ENCODE measurements around the gene USP32.
"Not testable (repeated sequence)": the region's sequence is repeated elsewhere in the genome, so short reads cannot be mapped to it uniquely, and the experiment has no call there.

Gene USP32

DNA sequence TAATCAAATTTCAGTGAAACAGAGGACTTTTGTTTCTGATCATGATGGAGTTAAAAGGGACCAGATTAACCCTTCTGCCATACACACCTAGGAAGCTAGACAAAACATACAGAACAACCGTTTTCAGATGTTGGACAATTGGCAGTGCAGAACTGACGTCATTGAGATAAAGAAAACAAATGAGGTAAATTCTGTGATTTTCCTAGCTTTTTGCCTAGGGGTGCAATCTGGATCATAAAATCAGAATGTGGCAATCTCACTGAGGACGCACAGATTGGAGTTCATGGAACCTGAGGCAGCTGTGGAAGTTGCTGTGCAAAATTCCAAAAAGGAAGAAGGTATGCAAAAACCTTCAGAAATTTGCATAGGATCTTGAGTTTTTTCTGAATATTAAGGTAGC lies 15.0 kb upstream of the USP32 start:
- no peak for DNase-seq

DNA sequence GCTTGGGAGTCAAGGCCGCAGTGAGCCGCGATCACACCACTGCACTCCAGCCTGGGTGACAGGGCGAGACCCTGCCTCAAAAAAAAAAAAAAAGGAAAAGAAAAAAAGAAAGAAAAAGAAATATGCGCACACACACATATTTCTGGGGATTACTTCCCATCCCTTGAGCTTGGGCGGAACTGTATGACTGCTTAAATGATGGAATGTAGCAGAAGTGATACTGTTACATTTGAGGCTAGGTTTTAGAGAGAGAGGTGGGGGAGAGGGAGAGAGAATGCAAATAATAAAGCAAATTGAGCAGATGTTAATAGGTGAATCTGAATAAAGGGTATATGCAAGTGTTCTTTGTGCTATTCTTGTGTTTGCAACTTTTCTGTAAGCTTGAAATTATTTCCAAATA lies 12.0 kb upstream of the USP32 start:
- no peak for DNase-seq

DNA sequence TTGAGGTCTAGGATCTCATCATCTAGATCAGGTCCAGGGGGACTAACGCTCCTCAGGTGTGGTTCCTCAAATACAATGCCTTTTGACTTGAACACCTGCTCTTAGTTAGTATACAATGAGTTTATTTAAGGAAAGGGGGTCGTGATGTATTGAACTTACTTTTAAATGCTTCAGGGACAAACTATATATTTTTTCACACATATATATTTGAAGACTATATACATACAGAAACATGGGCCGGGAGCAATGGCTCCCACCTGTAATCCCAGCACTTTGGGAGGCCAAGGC lies 11.5 kb upstream of the USP32 start:
- DNase-seq = no peak

DNA sequence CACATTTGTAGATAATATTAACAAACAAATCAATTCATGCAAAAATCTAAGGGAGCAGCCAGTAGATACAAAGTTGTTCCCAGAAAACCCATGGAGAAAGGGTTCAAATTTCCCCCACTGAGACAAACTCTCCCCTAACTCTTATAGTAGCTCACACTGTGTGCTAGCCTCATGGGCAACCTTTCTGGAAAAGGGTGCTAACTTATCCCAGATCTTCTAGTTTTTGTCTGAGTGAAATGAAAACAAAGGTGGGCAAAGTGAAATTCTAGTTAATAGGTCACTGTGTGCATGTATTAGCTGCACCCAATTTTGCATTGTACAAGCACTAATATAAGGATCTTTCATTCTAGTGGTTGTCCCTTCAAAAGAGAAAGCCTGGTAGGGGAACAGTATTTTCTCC lies 9.9 kb upstream of the USP32 start:
- no peak for DNase-seq

DNA sequence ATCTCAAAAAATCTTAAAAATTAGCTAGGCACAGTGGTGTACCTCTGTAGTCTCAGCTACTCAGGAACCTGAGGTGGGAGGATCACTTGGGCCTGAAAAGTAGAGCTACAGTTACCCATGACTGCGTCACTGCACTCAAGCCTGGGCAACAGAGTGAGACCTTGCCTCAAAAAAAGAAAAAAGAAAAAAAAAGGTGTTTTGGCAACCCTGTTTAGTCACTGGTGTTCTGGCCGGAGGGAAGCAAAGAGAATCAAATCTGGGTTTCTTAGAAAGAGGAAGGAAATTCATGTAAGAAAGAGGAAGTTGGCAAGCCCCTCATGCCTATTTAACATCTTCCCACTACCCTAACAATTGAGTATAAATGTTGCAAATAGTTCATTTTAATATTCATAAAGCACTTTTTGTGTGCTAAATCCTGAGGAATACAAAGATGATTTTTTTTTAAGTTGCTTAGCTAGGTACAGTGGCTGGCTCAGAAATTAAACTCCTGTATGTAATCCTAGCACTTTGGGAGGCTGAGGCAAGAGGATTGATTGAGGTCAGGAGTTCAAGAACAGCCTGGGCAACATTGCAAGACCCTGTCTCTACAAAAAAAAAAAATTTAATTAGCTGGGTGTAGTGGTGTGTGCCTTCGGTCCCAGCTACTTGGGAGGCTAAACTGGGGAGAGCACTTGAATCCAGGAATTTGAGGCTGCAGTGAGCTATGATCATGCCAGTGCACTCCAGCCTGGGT lies 6.5 kb upstream of the USP32 start:
- no peak for DNase-seq

DNA sequence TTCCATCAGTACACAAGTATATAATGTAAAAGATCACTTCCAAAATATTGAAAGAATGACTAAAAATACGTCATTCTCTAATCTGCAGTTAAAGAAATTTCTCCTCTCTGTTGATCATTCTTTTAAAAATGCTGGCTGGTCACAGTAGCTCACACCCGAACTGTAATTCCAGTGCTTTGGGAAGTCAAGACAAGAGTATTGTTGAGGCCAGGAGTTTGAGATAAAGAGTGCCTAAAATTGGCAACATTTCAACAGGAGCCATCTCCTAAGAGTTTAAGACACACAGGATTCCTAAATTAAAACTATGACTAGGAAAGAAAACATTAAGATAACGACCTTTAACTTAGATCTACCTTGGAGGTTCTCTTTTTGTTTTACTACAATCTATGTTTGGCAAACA lies 4.5 kb upstream of the USP32 start:
- DNase-seq = no peak

DNA sequence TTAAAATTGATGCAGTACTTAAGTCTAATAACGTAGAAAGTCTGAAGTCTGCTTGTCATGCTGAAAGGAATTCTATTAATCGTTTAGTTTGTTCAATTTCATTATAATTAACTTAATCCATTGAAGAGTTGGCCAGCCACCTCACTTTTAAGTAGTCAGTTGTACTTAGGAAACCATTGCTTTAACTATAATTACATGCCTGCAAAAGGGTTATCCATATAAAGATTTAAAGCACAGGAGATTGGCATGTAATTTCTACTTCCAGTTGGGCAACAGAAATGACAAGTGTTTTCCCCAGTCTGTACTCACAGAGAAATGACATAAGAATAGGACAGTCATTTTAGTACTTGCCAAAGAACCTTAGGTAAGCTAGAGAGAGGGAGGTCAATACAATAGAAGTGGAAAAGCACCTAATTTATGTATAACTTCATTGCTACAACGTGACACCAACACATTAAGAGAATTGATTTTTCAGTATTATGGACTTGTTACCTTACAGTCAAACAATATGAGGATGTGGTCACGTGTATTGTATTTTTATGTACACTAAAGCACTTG lies 3.7 kb upstream of the USP32 start:
- no peak for DNase-seq

DNA sequence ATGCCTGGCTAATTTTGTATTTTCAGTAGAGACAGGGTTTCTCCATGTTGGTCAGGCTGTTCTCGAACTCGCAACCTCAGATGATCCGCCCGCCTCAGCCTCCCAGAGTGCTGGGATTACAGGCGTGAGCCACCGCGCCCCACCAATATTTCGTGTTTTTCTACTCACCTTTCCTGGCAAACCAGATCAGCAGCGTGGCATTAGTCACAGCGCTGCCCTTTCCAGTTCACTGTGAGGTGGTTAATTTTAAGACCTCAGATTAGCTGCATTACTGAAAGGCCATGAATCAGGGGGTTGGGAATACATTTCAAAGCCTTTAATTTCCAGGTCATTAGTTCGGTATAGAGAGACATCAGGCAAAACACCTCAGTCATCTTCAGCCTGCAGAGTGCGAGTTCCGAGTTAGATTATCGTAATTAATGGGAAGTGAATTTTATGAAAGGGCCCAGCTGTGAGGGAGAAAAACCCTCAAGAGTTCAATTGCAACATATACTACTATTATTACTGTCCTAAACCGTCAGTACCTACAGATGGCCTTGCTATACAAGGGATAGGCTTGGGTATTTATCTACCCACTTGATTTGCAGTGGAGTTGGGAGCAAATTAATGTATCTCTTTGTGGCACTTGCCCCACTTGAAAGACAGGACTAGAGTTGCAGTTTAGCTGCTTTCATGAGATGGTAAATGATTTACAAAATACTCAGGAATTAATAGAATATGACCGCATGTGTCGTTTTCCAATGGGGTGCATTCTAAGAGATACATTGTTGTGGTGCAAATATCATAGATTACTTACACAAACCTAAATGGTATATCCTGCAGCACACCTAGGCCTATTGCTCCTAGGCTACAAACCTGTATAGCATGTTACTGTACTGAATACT lies 2.1 kb upstream of the USP32 start:
- no peak for DNase-seq

DNA sequence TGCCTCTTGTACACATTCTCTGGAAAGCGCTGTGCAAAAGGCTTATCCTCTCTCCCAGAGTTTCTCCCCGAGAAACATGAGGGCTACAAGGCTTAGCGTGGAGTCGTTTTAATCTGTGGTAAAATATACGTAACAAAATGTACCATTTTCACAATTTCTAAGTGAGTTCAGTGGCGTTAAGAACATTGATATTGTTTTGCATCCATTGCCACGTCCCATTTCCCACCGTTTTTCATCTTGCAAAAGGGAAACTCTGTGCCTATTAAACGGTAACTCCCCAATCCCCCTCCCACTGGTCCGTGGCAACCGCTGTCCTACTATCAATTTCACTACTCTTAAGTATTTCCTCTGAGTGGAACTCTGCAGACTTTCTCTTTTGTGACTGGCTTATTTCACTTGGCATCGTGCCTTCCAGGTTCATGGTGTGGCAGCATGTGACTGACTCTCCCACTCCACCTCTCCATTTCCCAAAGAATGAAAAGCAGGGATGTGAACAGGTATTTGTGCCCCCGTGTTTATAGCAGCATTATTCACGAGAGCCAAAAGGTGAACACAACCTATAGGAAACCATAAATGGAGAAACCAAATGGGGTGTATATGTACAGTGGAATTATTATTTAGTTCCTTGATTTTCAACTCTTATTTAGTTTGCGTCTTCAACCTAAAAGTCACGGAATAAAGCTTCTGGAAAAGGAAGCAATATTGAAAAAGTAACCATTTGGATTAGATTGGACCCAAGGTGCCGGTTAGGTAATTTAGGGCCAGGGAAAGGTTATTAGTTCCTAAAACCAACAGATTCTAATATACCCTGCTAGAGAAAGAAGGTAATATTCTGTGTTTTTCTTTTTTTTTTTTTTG lies 1.1 kb upstream of the USP32 start:
- peak; percentile 15 for DNase-seq

DNA sequence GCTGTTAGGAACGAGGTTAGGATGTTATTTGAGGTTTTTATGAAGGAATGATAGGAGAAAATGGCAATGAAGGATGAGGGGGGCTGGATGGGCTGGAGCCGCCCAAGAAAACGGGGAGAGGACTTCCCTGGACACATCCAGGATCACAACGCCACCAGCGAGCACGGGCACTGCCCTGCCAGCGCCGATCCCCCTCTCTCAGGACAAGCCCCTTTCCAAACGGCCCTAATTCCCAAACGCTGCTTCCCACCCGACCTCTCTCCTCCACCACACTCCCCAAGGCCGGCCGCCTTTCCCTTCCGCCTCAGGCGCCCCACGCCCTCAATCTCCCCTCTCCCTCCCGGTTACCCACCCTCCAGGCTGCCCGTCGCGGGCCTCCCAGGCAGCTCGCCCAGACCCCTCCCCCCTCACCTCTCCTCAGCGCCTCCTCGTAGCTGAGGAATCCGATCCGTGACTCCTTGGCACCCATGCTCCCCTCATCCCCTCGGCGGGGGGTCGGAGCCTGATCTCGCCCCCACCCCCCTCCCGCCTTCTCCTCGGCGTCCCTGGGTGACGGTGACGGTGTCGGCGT lies 377 bp downstream of the USP32 start:
- DNase-seq = no peak

DNA sequence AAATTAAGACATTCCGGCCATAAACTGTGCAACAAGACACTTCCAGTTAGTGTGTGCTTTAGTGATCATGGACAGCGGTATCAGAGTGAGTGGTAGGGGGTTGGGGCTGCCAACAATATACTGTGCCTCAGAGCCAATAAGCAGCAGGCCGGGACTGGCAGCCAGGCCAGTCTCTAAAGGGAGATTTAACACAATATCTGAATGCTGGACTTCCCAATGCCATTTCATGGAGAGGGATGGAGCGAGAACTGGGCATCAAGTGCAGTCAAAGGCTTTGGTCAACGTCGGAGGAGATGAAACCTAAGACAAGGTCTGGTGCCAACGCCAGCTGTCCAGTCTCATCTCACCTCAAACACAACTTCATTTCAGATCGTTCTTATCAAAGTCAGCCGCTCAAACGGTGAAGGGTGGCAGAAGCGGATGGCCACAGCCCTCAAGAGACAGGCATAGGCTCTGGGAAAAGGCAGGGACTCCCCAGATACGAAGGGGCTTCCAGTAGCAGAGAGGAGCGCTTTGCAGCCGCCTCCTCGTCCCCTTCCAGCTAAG lies 935 bp downstream of the USP32 start:
- no peak for DNase-seq

DNA sequence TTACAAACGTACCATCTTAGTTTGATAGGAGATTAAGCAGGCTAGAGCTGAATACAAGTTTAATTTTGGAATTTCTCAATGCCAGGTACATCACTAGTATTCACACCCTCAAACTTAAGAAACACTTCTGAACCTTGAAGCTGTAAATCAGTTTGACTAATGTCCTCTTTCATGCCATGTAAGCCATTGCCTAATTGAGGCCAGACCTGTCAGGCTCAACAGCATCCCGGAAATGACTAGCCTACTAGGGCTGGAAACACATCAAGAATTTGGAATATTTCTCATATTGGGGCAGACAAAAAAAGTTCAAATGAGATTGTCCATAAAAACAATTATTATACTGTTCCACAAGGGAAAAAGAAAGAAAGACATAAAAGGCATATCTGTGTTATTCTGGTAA lies 1.7 kb downstream of the USP32 start:
- DNase-seq = no peak

DNA sequence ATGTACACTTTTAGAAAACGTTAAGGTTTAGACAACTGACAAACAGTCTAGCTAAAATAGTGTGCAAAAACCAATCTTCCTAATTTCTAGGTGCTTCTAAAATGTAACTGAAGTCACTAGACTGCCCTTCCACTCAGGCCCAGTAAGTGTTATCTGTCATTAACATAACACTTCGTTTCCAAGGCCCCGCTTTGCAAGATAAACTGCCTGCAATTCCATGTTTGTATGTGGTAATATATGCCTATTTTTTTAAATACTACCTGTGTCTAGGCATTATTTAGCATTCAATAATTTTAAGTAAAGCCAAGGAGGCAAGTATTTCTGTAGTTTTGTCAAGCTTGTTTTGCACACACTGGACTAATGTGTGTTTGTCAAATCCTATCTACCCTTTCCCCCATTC lies 3.2 kb downstream of the USP32 start:
- DNase-seq = no peak

DNA sequence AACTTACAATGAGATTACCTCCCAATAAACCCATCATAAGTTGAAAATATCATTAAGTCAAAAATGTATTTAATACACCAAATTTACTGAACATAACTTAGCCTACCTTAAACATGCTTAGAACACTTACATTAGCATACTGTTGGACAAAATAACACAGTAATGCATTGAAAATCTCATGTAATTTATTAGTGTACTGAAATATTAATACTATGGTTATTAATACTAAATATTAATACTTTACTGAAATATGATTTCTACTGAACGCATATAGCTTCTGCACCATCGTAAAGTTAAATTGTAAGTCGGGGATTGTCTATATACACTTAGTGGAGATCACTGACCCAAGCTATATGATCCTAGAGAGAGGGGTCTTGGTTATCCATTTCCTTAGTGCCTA lies 4.3 kb downstream of the USP32 start:
- DNase-seq = no peak

DNA sequence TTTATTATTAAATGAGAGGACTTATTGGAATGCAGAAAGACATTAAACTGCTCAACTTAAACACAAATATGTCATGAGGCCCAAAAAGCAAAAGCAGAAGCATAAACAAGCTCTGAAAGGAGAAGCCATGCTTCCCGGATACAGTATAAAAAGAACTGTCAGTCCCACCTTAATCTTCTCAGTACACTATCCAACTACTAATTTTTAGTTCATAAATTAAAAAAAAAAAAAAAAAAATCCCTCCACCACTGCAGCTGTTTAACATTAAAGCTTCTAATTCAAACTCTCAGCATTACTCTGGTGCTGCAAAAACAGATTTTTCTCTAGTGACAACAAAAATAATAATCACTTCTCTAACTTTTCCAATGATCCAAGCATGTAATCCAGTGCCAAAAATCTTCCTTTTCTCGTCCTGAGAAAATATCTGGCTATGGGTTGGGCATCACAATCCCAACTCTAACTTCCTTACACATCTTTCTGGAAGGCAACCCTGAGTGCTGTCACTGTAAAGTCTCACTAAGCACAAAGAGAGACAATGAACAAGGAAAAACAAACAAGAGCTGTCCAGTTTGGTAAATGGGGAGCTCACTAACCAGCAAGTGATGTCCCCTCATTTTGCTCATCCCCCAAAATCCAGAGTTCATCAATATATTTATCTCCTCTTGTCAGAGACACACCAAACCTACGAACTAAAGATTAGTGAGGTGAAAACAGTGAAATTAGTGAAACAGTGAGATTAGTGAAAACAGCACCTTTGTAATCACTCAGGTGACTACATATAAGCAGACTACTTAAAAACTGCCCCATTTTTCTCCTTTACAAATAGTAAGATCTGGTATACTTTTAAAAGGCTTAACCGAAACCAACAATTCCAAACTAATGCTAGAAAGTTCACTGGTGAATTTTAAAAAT lies 5.5 kb downstream of the USP32 start:
- DNase-seq = no peak

DNA sequence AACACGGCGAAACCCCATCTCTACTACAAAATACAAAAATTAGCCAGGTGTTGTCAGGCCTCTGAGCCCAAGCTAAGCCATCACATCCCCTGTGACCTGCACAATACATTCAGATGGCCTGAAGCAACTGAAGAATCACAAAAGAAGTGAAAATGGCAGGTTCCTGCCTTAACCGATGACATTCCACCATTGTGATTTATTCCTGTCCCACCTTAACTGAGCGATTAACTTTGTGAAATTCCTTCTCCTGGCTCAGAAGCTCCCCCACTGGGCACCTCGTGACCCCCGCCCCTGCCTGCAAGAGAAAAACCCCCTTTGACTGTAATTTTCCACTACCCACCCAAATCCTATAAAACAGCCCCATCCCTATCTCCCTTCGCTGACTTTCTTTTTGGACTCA lies 7.0 kb downstream of the USP32 start:
- not testable (repeated sequence) for DNase-seq

DNA sequence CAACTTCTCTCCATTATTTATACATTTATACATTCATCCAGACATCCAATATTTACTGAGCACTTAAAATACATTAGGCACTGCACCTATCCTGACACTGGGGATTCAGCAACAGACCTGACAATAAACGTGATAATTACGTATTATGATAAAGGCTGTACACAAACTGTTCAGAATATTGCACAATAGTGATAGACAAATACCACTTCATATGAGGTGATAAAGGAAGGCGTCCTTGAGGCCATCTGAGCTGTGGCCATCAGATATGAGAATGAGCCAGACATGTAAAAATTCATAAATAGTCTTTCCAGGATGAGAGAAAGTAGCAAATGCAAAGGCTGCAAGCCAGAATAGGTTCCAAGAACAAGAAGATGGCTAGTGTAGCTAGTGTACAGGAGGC lies 8.6 kb downstream of the USP32 start:
- no peak for DNase-seq

DNA sequence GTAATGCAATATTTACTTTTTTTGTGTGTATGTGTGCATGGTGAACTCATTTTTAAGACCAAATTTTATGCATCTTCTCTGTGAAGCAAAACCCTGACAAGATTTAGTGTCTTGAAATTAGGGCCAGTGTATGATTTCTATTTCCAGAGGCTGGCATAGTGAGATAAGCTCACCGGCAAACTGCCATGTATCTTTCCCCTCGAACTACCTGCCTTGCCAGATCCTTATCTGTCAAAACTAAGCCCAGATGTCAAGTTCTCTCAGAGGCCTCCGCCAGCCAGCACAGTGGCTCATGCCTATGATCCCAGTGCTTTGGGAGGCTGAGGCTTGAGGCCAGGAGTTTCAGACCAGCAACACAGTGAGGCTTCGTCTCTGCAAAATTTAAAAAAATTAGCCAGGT lies 10.0 kb downstream of the USP32 start:
- DNase-seq = no peak

DNA sequence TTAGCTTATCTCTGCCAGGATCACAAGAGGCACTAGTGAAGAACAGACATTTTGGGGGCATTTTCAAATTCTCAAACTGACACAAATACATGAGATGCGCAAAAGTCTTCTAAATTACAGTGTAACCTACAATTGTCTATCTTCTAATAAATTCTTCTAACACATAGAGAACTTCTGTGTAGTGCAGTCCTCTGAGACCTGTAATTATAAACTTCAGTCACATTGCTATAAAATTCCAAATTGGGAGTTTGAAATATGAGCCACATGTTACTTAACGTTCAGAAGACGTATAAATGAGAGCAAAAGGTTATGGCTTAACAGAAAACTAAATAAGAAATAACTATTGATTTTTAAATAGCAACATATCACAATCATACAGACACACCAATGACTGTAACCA lies 12.5 kb downstream of the USP32 start:
- not testable (repeated sequence) for DNase-seq

DNA sequence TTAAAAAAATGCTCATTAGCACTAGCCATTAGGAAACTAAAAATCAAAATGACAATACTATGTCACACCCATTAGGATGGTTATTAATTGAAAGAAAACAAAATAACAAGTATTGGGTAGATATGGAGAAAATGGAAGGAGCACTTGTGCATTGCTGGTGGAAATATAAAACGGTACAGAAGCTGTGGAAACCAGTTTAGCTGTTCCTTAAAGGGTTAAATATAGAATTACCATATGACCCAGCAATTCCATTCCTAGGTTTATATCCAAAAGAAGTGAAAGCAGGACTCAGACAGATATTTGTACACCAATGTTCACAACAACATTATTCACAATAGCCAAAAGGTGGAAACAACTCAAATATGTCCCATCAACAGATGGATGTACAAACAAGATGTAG lies 13.7 kb downstream of the USP32 start:
- DNase-seq = not testable (repeated sequence)

DNA sequence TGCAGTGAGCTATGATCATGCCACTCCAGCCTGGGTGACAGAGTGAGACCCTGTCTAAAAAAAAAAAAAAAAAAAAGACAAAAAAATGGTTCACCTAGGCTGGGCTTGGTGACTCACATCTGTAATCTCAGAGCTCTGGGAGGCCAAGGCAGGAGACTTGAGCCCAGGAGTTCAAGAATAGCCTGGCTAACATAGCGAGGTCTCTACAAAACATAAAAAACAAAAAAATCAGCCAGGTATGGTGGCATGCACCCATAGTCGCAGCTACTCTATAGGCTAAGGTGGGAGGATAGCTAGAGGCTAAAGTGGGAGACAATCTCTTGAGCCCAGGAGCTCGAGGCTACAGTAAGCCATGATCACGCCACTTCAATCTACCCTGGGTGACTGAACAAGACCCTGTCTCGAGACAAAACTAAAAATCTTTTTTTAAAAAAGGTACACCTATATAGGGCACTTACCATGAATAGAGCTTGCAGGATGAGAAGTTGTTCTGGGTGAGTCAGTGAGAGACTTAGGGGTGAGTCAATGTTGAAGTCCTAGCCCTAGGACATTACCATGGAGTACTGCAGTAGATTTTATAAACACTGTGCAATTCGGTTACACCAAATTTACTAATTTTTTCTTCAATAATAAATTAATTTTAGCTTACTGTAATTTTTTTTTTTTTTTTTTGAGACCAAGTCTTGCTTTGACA lies 19.0 kb downstream of the USP32 start:
- peak; percentile 40 for DNase-seq
